ENCODE measurements around the gene HOXB7.

Gene HOXB7

GRCh38 chr17:48593840-48594537 lies 16.8 kb downstream of the HOXB7 start:
- DNase-seq, result peak; percentile 82

- DNase-seq, result no peak
Observed at GRCh38 chr17:48593126-48593829, 17.5 kb downstream of the HOXB7 start, which contains the start of gene HOXB5. Gene HOXB5, minus strand, starts transcription at chr17:48593779. Its CDS starts 97 bp downstream, at chr17:48593682.

- DNase-seq, result no peak
Observed at GRCh38 chr17:48592577-48592976, 18.2 kb downstream of the HOXB7 start.

- DNase-seq, result no peak
Observed at GRCh38 chr17:48592057-48592514, 18.7 kb downstream of the HOXB7 start.

GRCh38 chr17:48591255-48592056 lies 19.4 kb downstream of the HOXB7 start:
- DNase-seq, result no peak

GRCh38 chr17:48590607-48591161 lies 20.1 kb downstream of the HOXB7 start:
- DNase-seq, result no peak

- no peak for DNase-seq
Observed at GRCh38 chr17:48589831-48590606, 20.8 kb downstream of the HOXB7 start, which contains the start of gene HOXB3. Gene HOXB3, minus strand, starts transcription at chr17:48590241. Its CDS starts 37,767 bp downstream, at chr17:48552474.

GRCh38 chr17:48589060-48589830 lies 21.6 kb downstream of the HOXB7 start:
- DNase-seq, result no peak

- DNase-seq, result no peak
Observed at GRCh38 chr17:48588528-48588927, 22.3 kb downstream of the HOXB7 start.

GRCh38 chr17:48588074-48588415 lies 22.8 kb downstream of the HOXB7 start:
- no peak for DNase-seq

GRCh38 chr17:48587276-48588073 lies 23.3 kb downstream of the HOXB7 start:
- DNase-seq, result no peak

GRCh38 chr17:48586355-48587258 lies 24.2 kb downstream of the HOXB7 start:
- no peak for DNase-seq

- DNase-seq, result no peak
Observed at GRCh38 chr17:48584223-48584741, 26.5 kb downstream of the HOXB7 start.

GRCh38 chr17:48583708-48584222 lies 27.1 kb downstream of the HOXB7 start:
- no peak for DNase-seq

GRCh38 chr17:48582750-48583069 lies 28.1 kb downstream of the HOXB7 start:
- DNase-seq, result no peak

GRCh38 chr17:48579760-48580554 lies 30.9 kb downstream of the HOXB7 start:
- DNase-seq, result peak; percentile 79

GRCh38 chr17:48579471-48579759 lies 31.4 kb downstream of the HOXB7 start:
- peak; percentile 46 for DNase-seq
